PC-3 (cell line): ENCODE data around the gene TRIM24. TPM values are rescaled to one million over a fixed set of nuclear protein-coding genes. Genes with fewer than 3 reads are reported as not detected.

ENCODE experiments used
- ATAC-seq: fragments of 200-7000 bp; cut with Tn5 transposase; 2 replicates; pipeline ENCODE4 v1.9.1; 2020; ENCODE audit warnings: mild to moderate bottlenecking, moderate library complexity
- BruUV-seq: library from RNA; stranded (reverse); fragments of 400-500 nt; replicated peaks from 2 replicates; lab custom pipeline; 2021; lab: Mats Ljungman, UMichigan
- CTCF ChIA-PET: fragments of 300-600 bp; sonication (Branson Sonifier 250); formaldehyde crosslinking; loops from one replicate; lab custom pipeline; 2022; ENCODE audit warnings: antibody characterized with exemption; lab: Charles Lee
- POLR2A ChIA-PET: fragments of 300-600 bp; sonication (Branson Sonifier 250); formaldehyde crosslinking; loops from one replicate; lab custom pipeline; 2022; ENCODE audit warnings: antibody characterized with exemption; ENCODE audit not compliant: unreplicated experiment; lab: Charles Lee
- DNase-seq: peaks from one replicate; pipeline ENCODE4 v3.0.0-alpha.2; 2015
- H2AFZ ChIP-seq: fragments of 300-600 bp; sonication (generic); 2 replicates; pipeline ENCODE4 v1.6.0; 2016; ENCODE audit warnings: antibody characterized with exemption, low read length
- H3F3A ChIP-seq: fragments of 300-600 bp; sonication (generic); one replicate; pipeline ENCODE4 v1.6.0; 2017; ENCODE audit warnings: antibody characterized with exemption, low read length, control low read depth, mild to moderate bottlenecking; ENCODE audit not compliant: unreplicated experiment
- H3K27ac ChIP-seq: fragments of 300-600 bp; sonication (generic); 2 replicates; pipeline ENCODE4 v1.5.1; 2016; ENCODE audit warnings: mild to moderate bottlenecking, low read length
- H3K27me3 ChIP-seq: fragments of 300-600 bp; sonication (generic); 2 replicates; pipeline ENCODE4 v1.6.1; 2016; ENCODE audit warnings: low read length, mixed read lengths
- H3K36me3 ChIP-seq: fragments of 300-600 bp; sonication (generic); 2 replicates; pipeline ENCODE4 v1.6.1; 2016; ENCODE audit warnings: low read depth, mixed run types, low read length, mixed read lengths
- H3K4me1 ChIP-seq: fragments of 300-600 bp; sonication (generic); 2 replicates; pipeline ENCODE4 v1.5.1; 2016; ENCODE audit warnings: low read length; ENCODE audit not compliant: insufficient read depth
- H3K4me2 ChIP-seq: fragments of 300-600 bp; sonication (generic); 2 replicates; pipeline ENCODE4 v1.6.0; 2016; ENCODE audit warnings: low read length
- H3K4me3 ChIP-seq: fragments of 300-600 bp; sonication (generic); 2 replicates; pipeline ENCODE4 v1.5.1; 2016; ENCODE audit warnings: mild to moderate bottlenecking, low read length, mixed read lengths
- H3K79me2 ChIP-seq: fragments of 300-600 bp; sonication (generic); 2 replicates; pipeline ENCODE4 v1.6.1; 2017; ENCODE audit warnings: low read length, mixed read lengths
- H3K9ac ChIP-seq: fragments of 300-600 bp; sonication (generic); 2 replicates; pipeline ENCODE4 v1.6.0; 2016; ENCODE audit warnings: mild to moderate bottlenecking, low read length
- H3K9me2 ChIP-seq: fragments of 300-600 bp; sonication (generic); replicated peaks from 2 replicates; pipeline ENCODE4 v1.6.1; 2016; ENCODE audit warnings: mixed run types, low read length, mixed read lengths
- H3K9me3 ChIP-seq: fragments of 300-600 bp; sonication (generic); 2 replicates; pipeline ENCODE4 v1.6.1; 2016; ENCODE audit warnings: low read length, mixed read lengths
- H4K20me1 ChIP-seq: fragments of 300-600 bp; sonication (generic); 2 replicates; pipeline ENCODE4 v1.6.1; 2016; ENCODE audit warnings: low read length, mixed read lengths
- CTCF ChIP-seq: fragments of 300-600 bp; sonication (generic); conservative IDR thresholded peaks from 2 replicates; pipeline ENCODE4 v1.5.1; 2017; ENCODE audit warnings: antibody characterized with exemption, low read depth, mild to moderate bottlenecking, low read length
- EZH2 ChIP-seq: fragments of 300-600 bp; sonication (generic); IDR thresholded peaks from one replicate; pipeline ENCODE4 v1.6.1; 2017; ENCODE audit warnings: antibody characterized with exemption, mild to moderate bottlenecking, low read length; ENCODE audit not compliant: unreplicated experiment
- EZH2phosphoT487 ChIP-seq: fragments of 300-600 bp; sonication (generic); IDR thresholded peaks from 2 replicates; pipeline ENCODE4 v1.6.1; 2018; ENCODE audit warnings: mild to moderate bottlenecking, antibody characterized with exemption, low read length, borderline replicate concordance
- intact Hi-C: fragments of 100-400 bp; cut with micrococcal nuclease; formaldehyde crosslinking; loops from 2 replicates; pipeline ENCODE4 v1.9.0; 2023
- total RNA-seq: library from RNA; depleted of rRNA; stranded (reverse); fragments of >200 nt; gene quantifications from 2 replicates; pipeline ENCODE4 v1.2.3, GENCODE V29; 2014

Gene TRIM24
- total RNA-seq, 1 experiment from 2014 or later, result 12.9 TPM

- TF ChIP-seq EZH2phosphoT487, result no peak
- Histone ChIP-seq H3K4me1 (no peaks in the 10 kb centered on the region), H3K36me3 (peaks cover 59% of the 10 kb centered on the region), H3K27me3 (no peaks in the 10 kb centered on the region), H3F3A (no peaks in the 10 kb centered on the region), H4K20me1 (no peaks in the 10 kb centered on the region), H3K9me3 (peaks cover 11% of the 10 kb centered on the region), H2AFZ (no peak overlapping the region), H3K79me2 (no peaks in the 10 kb centered on the region), H3K4me3 (no peak overlapping the region), H3K27ac (no peak overlapping the region), H3K9me2 (no peaks in the 10 kb centered on the region), H3K4me2 (no peak overlapping the region), H3K9ac (no peak overlapping the region)
- no peak for ATAC-seq
- ChIA-PET CTCF (no interaction called here), POLR2A (no interaction called here)
- no peak for DNase-seq
- no TSS peak for BruUV-seq
- intact Hi-C loops, result no loop called here
Observed at GRCh38 chr7:138521837-138522461, 61.9 kb downstream of the TRIM24 start.

GRCh38 chr7:138524259-138524658 lies 64.2 kb downstream of the TRIM24 start:
- ChIA-PET CTCF (no interaction called here), POLR2A (no interaction called here)
- H4K20me1 ChIP-seq, result no peaks in the 10 kb centered on the region
- no TSS peak for BruUV-seq
- H3K4me2 ChIP-seq, result no peak overlapping the region
- H3K4me3 ChIP-seq, result no peak overlapping the region
- peaks cover 27% of the 10 kb centered on the region for H3K9me3 ChIP-seq
- intact Hi-C loops, result no loop called here
- no peak overlapping the region for H2AFZ ChIP-seq
- H3K9me2 ChIP-seq, result no peaks in the 10 kb centered on the region
- no peaks in the 10 kb centered on the region for H3K79me2 ChIP-seq
- no peaks in the 10 kb centered on the region for H3K27me3 ChIP-seq
- H3K9ac ChIP-seq, result no peak overlapping the region
- no peaks in the 10 kb centered on the region for H3F3A ChIP-seq
- H3K36me3 ChIP-seq, result peaks cover 76% of the 10 kb centered on the region
- no peak for DNase-seq
- no peaks in the 10 kb centered on the region for H3K4me1 ChIP-seq
- ATAC-seq, result no peak
- no peak overlapping the region for H3K27ac ChIP-seq
- TF ChIP-seq CTCF (no peak), EZH2 (no peak), EZH2phosphoT487 (no peak)

- POLR2A ChIA-PET, result no interaction called here
- H3F3A ChIP-seq, result no peaks in the 10 kb centered on the region
- no peak overlapping the region for H3K4me2 ChIP-seq
- H3K27ac ChIP-seq, result no peak overlapping the region
- H3K27me3 ChIP-seq, result no peaks in the 10 kb centered on the region
- ATAC-seq (no peak), DNase-seq (no peak)
- H3K9ac ChIP-seq, result no peak overlapping the region
- no peak overlapping the region for H3K4me3 ChIP-seq
- no peaks in the 10 kb centered on the region for H3K79me2 ChIP-seq
- no peaks in the 10 kb centered on the region for H3K9me2 ChIP-seq
- TF ChIP-seq EZH2phosphoT487 (no peak), EZH2 (no peak), CTCF (no peak)
- no peaks in the 10 kb centered on the region for H3K4me1 ChIP-seq
- intact Hi-C loops, result no loop called here
- H3K36me3 ChIP-seq, result peaks cover 81% of the 10 kb centered on the region
- H4K20me1 ChIP-seq, result no peaks in the 10 kb centered on the region
- H3K9me3 ChIP-seq, result peaks cover 29% of the 10 kb centered on the region
- H2AFZ ChIP-seq, result no peak overlapping the region
- CTCF ChIA-PET, result no interaction called here
- BruUV-seq, result no TSS peak
Observed at GRCh38 chr7:138525757-138526156, 65.7 kb downstream of the TRIM24 start.
